ENCODE data around the gene SOD1. TPM values are rescaled to one million over a fixed set of nuclear protein-coding genes. Genes with fewer than 3 reads are reported as not detected.

SOD1 gene
- polyA plus RNA-seq, 1 donor from 2014 or later = 449 TPM

GRCh38 chr21:31675318-31675717, 15.8 kb downstream of the SOD1 start:
- Histone ChIP-seq H2AFZ (ENCODE audit: low read depth, low read length) (no peak overlapping the region), H3K27ac (ENCODE audit: low read length) (no peak overlapping the region)

DNA sequence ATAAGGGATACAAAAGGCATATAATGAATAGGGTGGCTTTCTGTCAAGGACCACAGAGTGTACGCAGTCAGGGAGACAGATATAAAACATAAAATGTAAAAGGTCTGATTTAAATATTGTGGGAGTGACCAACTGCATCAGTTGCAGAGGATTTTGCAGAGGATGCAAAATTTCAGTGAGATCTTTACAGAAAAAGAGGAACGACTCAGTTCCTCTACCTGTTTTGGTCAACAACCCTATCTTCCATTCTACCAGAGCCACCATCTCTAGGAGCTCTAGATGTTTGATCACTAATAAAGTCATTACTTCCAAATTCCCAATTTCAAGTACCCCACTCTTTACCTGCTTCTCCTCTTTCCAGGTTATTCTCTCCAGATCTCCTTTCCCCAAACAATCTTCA, 16.5 kb downstream of the SOD1 start:
- Histone ChIP-seq H4K20me1 (ENCODE audit: insufficient read depth) (no peaks in the 10 kb centered on the region), H3K79me2 (replicated peaks; ENCODE audit: insufficient read depth, low read length) (no peaks in the 10 kb centered on the region), H3K4me3 (ENCODE audit: low read length) (no peak overlapping the region), H3K4me2 (ENCODE audit: low read length) (no peak overlapping the region), H3K27me3 (ENCODE audit: insufficient read depth, low read depth, low read length) (no peaks in the 10 kb centered on the region), H3K9me2 (ENCODE audit: insufficient read depth, low read length) (no peaks in the 10 kb centered on the region), H2AFZ (ENCODE audit: low read depth, low read length) (no peak overlapping the region), H3K36me3 (ENCODE audit: insufficient read depth, low read length) (peaks cover 4% of the 10 kb centered on the region), H3K9me3 (ENCODE audit: low read length) (no peaks in the 10 kb centered on the region), H3K27ac (ENCODE audit: low read length) (no peak overlapping the region), H3K9ac (ENCODE audit: low read length) (no peak overlapping the region), H3F3A (ENCODE audit: insufficient read depth, low read length, poor library complexity, severe bottlenecking) (no peaks in the 10 kb centered on the region)
- TF ChIP-seq SMC3 (conservative IDR thresholded peaks at IDR 0.05; ENCODE audit: poor library complexity) (no peak), MXI1 (conservative IDR thresholded peaks at IDR 0.05; ENCODE audit: poor library complexity, severe bottlenecking) (no peak)
- TF ChIP-seq, protein P1, sequence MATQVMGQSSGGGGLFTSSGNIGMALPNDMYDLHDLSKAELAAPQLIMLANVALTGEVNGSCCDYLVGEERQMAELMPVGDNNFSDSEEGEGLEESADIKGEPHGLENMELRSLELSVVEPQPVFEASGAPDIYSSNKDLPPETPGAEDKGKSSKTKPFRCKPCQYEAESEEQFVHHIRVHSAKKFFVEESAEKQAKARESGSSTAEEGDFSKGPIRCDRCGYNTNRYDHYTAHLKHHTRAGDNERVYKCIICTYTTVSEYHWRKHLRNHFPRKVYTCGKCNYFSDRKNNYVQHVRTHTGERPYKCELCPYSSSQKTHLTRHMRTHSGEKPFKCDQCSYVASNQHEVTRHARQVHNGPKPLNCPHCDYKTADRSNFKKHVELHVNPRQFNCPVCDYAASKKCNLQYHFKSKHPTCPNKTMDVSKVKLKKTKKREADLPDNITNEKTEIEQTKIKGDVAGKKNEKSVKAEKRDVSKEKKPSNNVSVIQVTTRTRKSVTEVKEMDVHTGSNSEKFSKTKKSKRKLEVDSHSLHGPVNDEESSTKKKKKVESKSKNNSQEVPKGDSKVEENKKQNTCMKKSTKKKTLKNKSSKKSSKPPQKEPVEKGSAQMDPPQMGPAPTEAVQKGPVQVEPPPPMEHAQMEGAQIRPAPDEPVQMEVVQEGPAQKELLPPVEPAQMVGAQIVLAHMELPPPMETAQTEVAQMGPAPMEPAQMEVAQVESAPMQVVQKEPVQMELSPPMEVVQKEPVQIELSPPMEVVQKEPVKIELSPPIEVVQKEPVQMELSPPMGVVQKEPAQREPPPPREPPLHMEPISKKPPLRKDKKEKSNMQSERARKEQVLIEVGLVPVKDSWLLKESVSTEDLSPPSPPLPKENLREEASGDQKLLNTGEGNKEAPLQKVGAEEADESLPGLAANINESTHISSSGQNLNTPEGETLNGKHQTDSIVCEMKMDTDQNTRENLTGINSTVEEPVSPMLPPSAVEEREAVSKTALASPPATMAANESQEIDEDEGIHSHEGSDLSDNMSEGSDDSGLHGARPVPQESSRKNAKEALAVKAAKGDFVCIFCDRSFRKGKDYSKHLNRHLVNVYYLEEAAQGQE (IDR thresholded peaks at IDR 0.05; ENCODE audit: borderline replicate concordance) = no peak
- TF ChIP-seq, protein P2, sequence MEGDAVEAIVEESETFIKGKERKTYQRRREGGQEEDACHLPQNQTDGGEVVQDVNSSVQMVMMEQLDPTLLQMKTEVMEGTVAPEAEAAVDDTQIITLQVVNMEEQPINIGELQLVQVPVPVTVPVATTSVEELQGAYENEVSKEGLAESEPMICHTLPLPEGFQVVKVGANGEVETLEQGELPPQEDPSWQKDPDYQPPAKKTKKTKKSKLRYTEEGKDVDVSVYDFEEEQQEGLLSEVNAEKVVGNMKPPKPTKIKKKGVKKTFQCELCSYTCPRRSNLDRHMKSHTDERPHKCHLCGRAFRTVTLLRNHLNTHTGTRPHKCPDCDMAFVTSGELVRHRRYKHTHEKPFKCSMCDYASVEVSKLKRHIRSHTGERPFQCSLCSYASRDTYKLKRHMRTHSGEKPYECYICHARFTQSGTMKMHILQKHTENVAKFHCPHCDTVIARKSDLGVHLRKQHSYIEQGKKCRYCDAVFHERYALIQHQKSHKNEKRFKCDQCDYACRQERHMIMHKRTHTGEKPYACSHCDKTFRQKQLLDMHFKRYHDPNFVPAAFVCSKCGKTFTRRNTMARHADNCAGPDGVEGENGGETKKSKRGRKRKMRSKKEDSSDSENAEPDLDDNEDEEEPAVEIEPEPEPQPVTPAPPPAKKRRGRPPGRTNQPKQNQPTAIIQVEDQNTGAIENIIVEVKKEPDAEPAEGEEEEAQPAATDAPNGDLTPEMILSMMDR (IDR thresholded peaks at IDR 0.05; ENCODE audit: poor library complexity, severe bottlenecking) = no peak

More at GRCh38 chr21:31675318-31675717, 15.8 kb downstream of the SOD1 start:
- Histone ChIP-seq H3K4me3 (ENCODE audit: low read length) (no peak overlapping the region), H3K9me3 (ENCODE audit: low read length) (no peaks in the 10 kb centered on the region), H3K79me2 (replicated peaks; ENCODE audit: insufficient read depth, low read length) (no peaks in the 10 kb centered on the region), H3F3A (ENCODE audit: insufficient read depth, low read length, poor library complexity, severe bottlenecking) (no peaks in the 10 kb centered on the region), H3K4me2 (ENCODE audit: low read length) (no peak overlapping the region), H3K9me2 (ENCODE audit: insufficient read depth, low read length) (no peaks in the 10 kb centered on the region), H3K36me3 (ENCODE audit: insufficient read depth, low read length) (peaks cover 4% of the 10 kb centered on the region), H4K20me1 (ENCODE audit: insufficient read depth) (no peaks in the 10 kb centered on the region), H3K9ac (ENCODE audit: low read length) (no peak overlapping the region), H3K27me3 (ENCODE audit: insufficient read depth, low read depth, low read length) (no peaks in the 10 kb centered on the region)
- no peak for TF ChIP-seq TAF1 (IDR thresholded peaks at IDR 0.05; ENCODE audit: low read depth)
- TF ChIP-seq POLR2AphosphoS5 (IDR thresholded peaks at IDR 0.05) = no peak
- no peak for TF ChIP-seq MXI1 (conservative IDR thresholded peaks at IDR 0.05; ENCODE audit: poor library complexity, severe bottlenecking)
- TF ChIP-seq, protein P1 (IDR thresholded peaks at IDR 0.05; ENCODE audit: borderline replicate concordance) = no peak
- no peak for TF ChIP-seq EP300 (conservative IDR thresholded peaks at IDR 0.05; ENCODE audit: poor library complexity, severe bottlenecking)
